SK-N-SH treated with all-trans-retinoic acid at 6 μM for 48 hours (cell line): Measurements from ENCODE around the gene STK39.

Experiments
- ARNTL ChIP-seq: fragments of 450-650 bp; formaldehyde crosslinking; IDR thresholded peaks from 2 replicates; pipeline ENCODE4 v1.5.0; 2020; ENCODE audit warnings: low read depth, mild to moderate bottlenecking, moderate library complexity, borderline replicate concordance
- CREB5 ChIP-seq: fragments of 250-450 bp; sonication (Bioruptor Pico); IDR thresholded peaks from 2 replicates; pipeline ENCODE4 v1.5.1; 2020; ENCODE audit warnings: low read depth, mild to moderate bottlenecking, moderate library complexity
- ESRRG ChIP-seq: fragments of 250-450 bp; sonication (Bioruptor Pico); IDR thresholded peaks from 2 replicates; pipeline ENCODE4 v1.6.1; 2021; ENCODE audit warnings: mild to moderate bottlenecking
- OSR1 ChIP-seq: fragments of 250-450 bp; sonication (Bioruptor Pico); IDR thresholded peaks from 2 replicates; pipeline ENCODE4 v1.8.0; 2022; ENCODE audit warnings: moderate library complexity, mild to moderate bottlenecking, inconsistent platforms
- PATZ1 ChIP-seq: fragments of 250-450 bp; sonication (Bioruptor Pico); IDR thresholded peaks from 2 replicates; pipeline ENCODE4 v1.8.0; 2020; ENCODE audit warnings: mild to moderate bottlenecking, moderate library complexity, borderline replicate concordance
- PPARA ChIP-seq: fragments of 250-450 bp; sonication (Bioruptor Pico); IDR thresholded peaks from 2 replicates; pipeline ENCODE4 v1.5.0; 2020; ENCODE audit warnings: mild to moderate bottlenecking, borderline replicate concordance
- SNAI2 ChIP-seq: fragments of 250-450 bp; sonication (Bioruptor Pico); IDR thresholded peaks from 2 replicates; pipeline ENCODE4 v1.5.0; 2020; ENCODE audit warnings: mild to moderate bottlenecking, moderate library complexity
- ZC3H10 ChIP-seq: fragments of 250-450 bp; sonication (Bioruptor Pico); IDR thresholded peaks from 2 replicates; pipeline ENCODE4 v1.5.1; 2021; ENCODE audit warnings: mild to moderate bottlenecking, moderate library complexity
- ZFP3 ChIP-seq: fragments of 250-450 bp; sonication (Bioruptor Pico); IDR thresholded peaks from 2 replicates; pipeline ENCODE4 v1.5.0; 2020; ENCODE audit warnings: mild to moderate bottlenecking, moderate library complexity
- ZFP30 ChIP-seq: fragments of 450-650 bp; formaldehyde crosslinking; IDR thresholded peaks from 2 replicates; pipeline ENCODE4 v1.5.0; 2022; ENCODE audit warnings: mild to moderate bottlenecking, moderate library complexity
- ZNF565 ChIP-seq: fragments of 450-650 bp; formaldehyde crosslinking; conservative IDR thresholded peaks from 2 replicates; pipeline ENCODE4 v1.5.0; 2020; ENCODE audit warnings: low read depth, mild to moderate bottlenecking, moderate library complexity
- ZNF70 ChIP-seq: fragments of 450-650 bp; formaldehyde crosslinking; IDR thresholded peaks from 2 replicates; pipeline ENCODE4 v1.5.0; 2020; ENCODE audit warnings: mild to moderate bottlenecking, moderate library complexity

GRCh38 chr2:168183308-168183997 is 63.9 kb downstream of the STK39 start:
- TF ChIP-seq PATZ1 (CRISPR knock-in tag) (no peak), ZNF70 (CRISPR knock-in tag) (no peak), CREB5 (no peak), ZNF565 (CRISPR knock-in tag) (no peak), ZFP30 (CRISPR knock-in tag) (no peak), OSR1 (CRISPR knock-in tag) (no peak), SNAI2 (CRISPR knock-in tag) (no peak), ZC3H10 (CRISPR knock-in tag) (no peak), ZFP3 (CRISPR knock-in tag) (no peak), ARNTL (CRISPR knock-in tag) (no peak), PPARA (CRISPR knock-in tag) (no peak), ESRRG (CRISPR knock-in tag) (no peak)
